Right ventricle myocardium inferior (tissue), 1 donor: ENCODE measurements around the gene HLCS. TPM values are rescaled to one million over a fixed set of nuclear protein-coding genes. Genes with fewer than 3 reads are reported as not detected.
A peak's percentile ranks its signal among the peaks of the same experiment; 100 is the strongest.
"Not testable (repeated sequence)": the region's sequence is repeated elsewhere in the genome, so short reads cannot be mapped to it uniquely, and the experiment has no call there.

ENCODE experiments used
- ATAC-seq: fragments of 200-7000 bp; cut with Tn5 transposase; one replicate; pipeline ENCODE4 v1.9.1; 2020; ENCODE audit warnings: mild to moderate bottlenecking, moderate library complexity
- DNase-seq: peaks from one replicate; pipeline ENCODE4 v3.0.0; 2021; ENCODE audit errors: missing footprints
- intact Hi-C: fragments of 100-400 bp; cut with DNase I; formaldehyde crosslinking; loops from one replicate; pipeline ENCODE4 v1.11.0; 2022
- total RNA-seq: library from RNA; stranded (reverse); fragmentation: NEBNext Ultra II Directional; extraction: Animal tissue kit (Norgen Biotek cat#: 25700); gene quantifications from one replicate; pipeline ENCODE4 v1.2.1, GENCODE V29; 2021
- donor health status: DM: no; HTN: yes; CAD: no; lungs with severe emphysema.

HLCS gene
- total RNA-seq, 1 donor from 2014 or later: 6.8 TPM

- intact Hi-C loops: no loop called here
- no peak for DNase-seq
- no peak for ATAC-seq
Observed at GRCh38 chr21:36845070-36845469, 121.4 kb downstream of the HLCS start.

GRCh38 chr21:36841866-36842265 lies 124.6 kb downstream of the HLCS start:
- intact Hi-C loops: no loop called here
- ATAC-seq: no peak
- DNase-seq: no peak

- DNase-seq (no peak), ATAC-seq (no peak)
- intact Hi-C loops: no loop called here
Observed at GRCh38 chr21:36839735-36840134, 126.7 kb downstream of the HLCS start.

GRCh38 chr21:36839123-36839522 lies 127.3 kb downstream of the HLCS start:
- DNase-seq (no peak), ATAC-seq (no peak)
- intact Hi-C loops: no loop called here

GRCh38 chr21:36835383-36835795 lies 131.1 kb downstream of the HLCS start:
- DNase-seq (no peak), ATAC-seq (peak; percentile 95)
- intact Hi-C loops: no loop called here

GRCh38 chr21:36834192-36834591 lies 132.3 kb downstream of the HLCS start:
- ATAC-seq (no peak), DNase-seq (no peak)
- intact Hi-C loops: loop anchor here (5.0 kb wide), 1 partner anchor 52 kb away; no protein-coding TSS in a partner anchor

GRCh38 chr21:36830100-36830499 lies 136.4 kb downstream of the HLCS start:
- intact Hi-C loops: loop anchor here (5.0 kb wide), 1 partner anchor 48 kb away; no protein-coding TSS in a partner anchor

GRCh38 chr21:36828891-36829515 lies 137.5 kb downstream of the HLCS start:
- intact Hi-C loops: no loop called here
- ATAC-seq (no peak), DNase-seq (no peak)

More at GRCh38 chr21:36830100-36830499, 136.4 kb downstream of the HLCS start:
- ATAC-seq: peak; percentile 16
- DNase-seq: no peak

GRCh38 chr21:36828208-36828607 lies 138.3 kb downstream of the HLCS start:
- intact Hi-C loops: no loop called here
- ATAC-seq: no peak
- DNase-seq: no peak

GRCh38 chr21:36825658-36826057 lies 140.8 kb downstream of the HLCS start:
- intact Hi-C loops: no loop called here
- DNase-seq: no peak
- no peak for ATAC-seq

GRCh38 chr21:36821032-36821299 lies 145.5 kb downstream of the HLCS start:
- DNase-seq: no peak
- no peak for ATAC-seq
- intact Hi-C loops: no loop called here

GRCh38 chr21:36820176-36821031 lies 146.1 kb downstream of the HLCS start:
- intact Hi-C loops: no loop called here
- ATAC-seq: no peak
- DNase-seq: no peak

- ATAC-seq: no peak
- intact Hi-C loops: no loop called here
- no peak for DNase-seq
Observed at GRCh38 chr21:36817732-36818450, 148.6 kb downstream of the HLCS start.

GRCh38 chr21:36816561-36817130 lies 149.8 kb downstream of the HLCS start:
- ATAC-seq: no peak
- DNase-seq: no peak
- intact Hi-C loops: no loop called here

GRCh38 chr21:36816026-36816425 lies 150.4 kb downstream of the HLCS start:
- ATAC-seq, DNase-seq, intact Hi-C loops: not testable (repeated sequence)

- DNase-seq: no peak
- no peak for ATAC-seq
- intact Hi-C loops: no loop called here
Observed at GRCh38 chr21:36815284-36815683, 151.2 kb downstream of the HLCS start.

GRCh38 chr21:36813052-36813451 lies 153.4 kb downstream of the HLCS start:
- DNase-seq: no peak
- intact Hi-C loops: no loop called here
- no peak for ATAC-seq

GRCh38 chr21:36811762-36812161 lies 154.7 kb downstream of the HLCS start:
- no peak for DNase-seq
- no peak for ATAC-seq
- intact Hi-C loops: no loop called here

GRCh38 chr21:36810443-36810842 lies 156.0 kb downstream of the HLCS start:
- ATAC-seq (no peak), DNase-seq (no peak)
- intact Hi-C loops: no loop called here
